ENCODE measurements around the gene RAB1B. TPM values are rescaled to one million over a fixed set of nuclear protein-coding genes. Genes with fewer than 3 reads are reported as not detected.
"Not testable (repeated sequence)": the region's sequence is repeated elsewhere in the genome, so short reads cannot be mapped to it uniquely, and the experiment has no call there.

The RAB1B gene
- total RNA-seq, 1 donor from 2014 or later: 123 TPM

- intact Hi-C loops (cut with micrococcal nuclease): loop anchor here (1.0 to 5.0 kb wide), 3 partner anchors 16 to 264 kb away; partner anchors contain the start of genes B4GAT1, BANF1, BRMS1 and EIF1AD
- H3K4me1 Mint-ChIP-seq: peaks cover 25% of the 10 kb centered on the region
- H3K27ac Mint-ChIP-seq: peak overlapping the region; percentile 87
- peak overlapping the region; percentile 99 for H3K4me3 Mint-ChIP-seq
- peaks cover 4% of the 10 kb centered on the region for H3K27me3 Mint-ChIP-seq
- no peak for DNase-seq
- peaks cover 43% of the 10 kb centered on the region for H3K36me3 Mint-ChIP-seq (ENCODE audit: low read depth)
- no peaks in the 10 kb centered on the region for H3K9me3 Mint-ChIP-seq
These were observed 1.9 kb upstream of the RAB1B start for GRCh38 chr11:66266378-66267038.

- peak overlapping the region; percentile 87 for H3K27ac Mint-ChIP-seq
These were observed 1.4 kb upstream of the RAB1B start for GRCh38 chr11:66267039-66267378.

GRCh38 chr11:66267379-66268243 lies 828 bp upstream of the RAB1B start:
- Mint-ChIP-seq H3K36me3 (ENCODE audit: low read depth) (peaks cover 45% of the 10 kb centered on the region), H3K4me1 (peaks cover 25% of the 10 kb centered on the region), H3K9me3 (no peaks in the 10 kb centered on the region), H3K27ac (peak overlapping the region; percentile 98), H3K4me3 (peak overlapping the region; percentile 99), H3K27me3 (peaks cover 4% of the 10 kb centered on the region)
- intact Hi-C loops (cut with micrococcal nuclease): loop anchor here (1.0 to 5.0 kb wide), 3 partner anchors 15 to 265 kb away; partner anchors contain the start of genes B4GAT1, BANF1, BRMS1 and EIF1AD
- DNase-seq: peak; percentile 95

More at GRCh38 chr11:66267039-66267378, 1.4 kb upstream of the RAB1B start:
- H3K36me3 Mint-ChIP-seq (ENCODE audit: low read depth): peaks cover 45% of the 10 kb centered on the region
- H3K9me3 Mint-ChIP-seq: no peaks in the 10 kb centered on the region
- peak overlapping the region; percentile 99 for H3K4me3 Mint-ChIP-seq
- DNase-seq: no peak
- H3K27me3 Mint-ChIP-seq: peaks cover 4% of the 10 kb centered on the region
- intact Hi-C loops (cut with micrococcal nuclease): loop anchor here (1.0 to 5.0 kb wide), 3 partner anchors 15 to 265 kb away; partner anchors contain the start of genes B4GAT1, BANF1, BRMS1 and EIF1AD
- H3K4me1 Mint-ChIP-seq: peaks cover 25% of the 10 kb centered on the region

- Mint-ChIP-seq H3K27ac (peak overlapping the region; percentile 98), H3K36me3 (ENCODE audit: low read depth) (peaks cover 51% of the 10 kb centered on the region), H3K4me3 (peak overlapping the region; percentile 99), H3K9me3 (no peaks in the 10 kb centered on the region), H3K4me1 (peaks cover 28% of the 10 kb centered on the region), H3K27me3 (peaks cover 4% of the 10 kb centered on the region)
- DNase-seq: peak; percentile 78
- intact Hi-C loops (cut with micrococcal nuclease): loop anchor here (5.0 kb wide), 2 partner anchors 78 to 267 kb away; partner anchors contain the start of genes B4GAT1, BANF1, BRMS1 and EIF1AD
These were observed 790 bp downstream of the RAB1B start for GRCh38 chr11:66268952-66269905.

GRCh38 chr11:66271816-66272215 lies 3.4 kb downstream of the RAB1B start:
- Mint-ChIP-seq H3K27me3 (peaks cover 4% of the 10 kb centered on the region), H3K4me1 (peaks cover 29% of the 10 kb centered on the region), H3K4me3 (no peak overlapping the region), H3K27ac (no peak overlapping the region), H3K9me3 (no peaks in the 10 kb centered on the region), H3K36me3 (ENCODE audit: low read depth) (peaks cover 59% of the 10 kb centered on the region)
- intact Hi-C loops (cut with micrococcal nuclease): no loop called here
- DNase-seq: no peak

- Mint-ChIP-seq H3K4me3 (no peak overlapping the region), H3K27me3 (peaks cover 4% of the 10 kb centered on the region), H3K36me3 (ENCODE audit: low read depth) (peaks cover 57% of the 10 kb centered on the region), H3K4me1 (peaks cover 23% of the 10 kb centered on the region), H3K9me3 (no peaks in the 10 kb centered on the region), H3K27ac (no peak overlapping the region)
- intact Hi-C loops (cut with micrococcal nuclease): no loop called here
- DNase-seq: no peak
These were observed 4.2 kb downstream of the RAB1B start for GRCh38 chr11:66272596-66272995.

- H3K27ac Mint-ChIP-seq: no peak overlapping the region
- H3K4me1 Mint-ChIP-seq: peaks cover 19% of the 10 kb centered on the region
These were observed 5.8 kb downstream of the RAB1B start for GRCh38 chr11:66274219-66274618.

GRCh38 chr11:66275396-66275795 lies 7.0 kb downstream of the RAB1B start:
- DNase-seq: no peak
- H3K27ac Mint-ChIP-seq: no peak overlapping the region
- peaks cover 46% of the 10 kb centered on the region for H3K36me3 Mint-ChIP-seq (ENCODE audit: low read depth)
- no peak overlapping the region for H3K4me3 Mint-ChIP-seq
- H3K4me1 Mint-ChIP-seq: peaks cover 17% of the 10 kb centered on the region
- H3K27me3 Mint-ChIP-seq: peaks cover 7% of the 10 kb centered on the region
- H3K9me3 Mint-ChIP-seq: no peaks in the 10 kb centered on the region
- intact Hi-C loops (cut with micrococcal nuclease): no loop called here

More at GRCh38 chr11:66274219-66274618, 5.8 kb downstream of the RAB1B start:
- DNase-seq: no peak
- Mint-ChIP-seq H3K36me3 (ENCODE audit: low read depth) (peaks cover 50% of the 10 kb centered on the region), H3K27me3 (peaks cover 3% of the 10 kb centered on the region), H3K9me3 (no peaks in the 10 kb centered on the region), H3K4me3 (no peak overlapping the region)
- intact Hi-C loops (cut with micrococcal nuclease): no loop called here

- Mint-ChIP-seq H3K27me3 (peaks cover 7% of the 10 kb centered on the region), H3K9me3 (no peaks in the 10 kb centered on the region), H3K36me3 (ENCODE audit: low read depth) (peaks cover 41% of the 10 kb centered on the region), H3K4me3 (no peak overlapping the region), H3K27ac (no peak overlapping the region), H3K4me1 (peaks cover 13% of the 10 kb centered on the region)
- intact Hi-C loops (cut with micrococcal nuclease): no loop called here
- DNase-seq: no peak
These were observed 7.7 kb downstream of the RAB1B start for GRCh38 chr11:66275984-66276612.

- H3K27ac Mint-ChIP-seq; DNase-seq; intact Hi-C loops (cut with micrococcal nuclease); H3K4me3 Mint-ChIP-seq; H3K27me3 Mint-ChIP-seq; H3K9me3 Mint-ChIP-seq: not testable (repeated sequence)
- Mint-ChIP-seq H3K4me1 (peaks cover 14% of the 10 kb centered on the region), H3K36me3 (ENCODE audit: low read depth) (peaks cover 39% of the 10 kb centered on the region)
These were observed 8.2 kb downstream of the RAB1B start for GRCh38 chr11:66276619-66277018.

- H3K27me3 Mint-ChIP-seq; H3K27ac Mint-ChIP-seq; intact Hi-C loops (cut with micrococcal nuclease); DNase-seq; H3K9me3 Mint-ChIP-seq: not testable (repeated sequence)
- peaks cover 17% of the 10 kb centered on the region for H3K4me1 Mint-ChIP-seq
- H3K4me3 Mint-ChIP-seq: peak overlapping the region; percentile 32
- peaks cover 37% of the 10 kb centered on the region for H3K36me3 Mint-ChIP-seq (ENCODE audit: low read depth)
These were observed 8.6 kb downstream of the RAB1B start for GRCh38 chr11:66277064-66277463.

GRCh38 chr11:66277471-66278362 lies 9.3 kb downstream of the RAB1B start, which contains the start of gene CNIH2:
TSS of gene CNIH2 (plus strand) at chr11:66278175. CDS start at chr11:66278457, 282 bp downstream.
- intact Hi-C loops (cut with micrococcal nuclease): no loop called here
- Mint-ChIP-seq H3K27me3 (peaks cover 7% of the 10 kb centered on the region), H3K36me3 (ENCODE audit: low read depth) (peaks cover 33% of the 10 kb centered on the region), H3K4me1 (peaks cover 23% of the 10 kb centered on the region), H3K9me3 (no peaks in the 10 kb centered on the region), H3K4me3 (peak within 1 kb of the TSS; percentile 76), H3K27ac (no peak within 1 kb of the TSS)
- DNase-seq: peak; percentile 91

All from activated CD4-positive, alpha-beta T cell treated with anti-CD3 and anti-CD28 coated beads, Interleukin-2, amount 10 ng/mL, durations not matched to agents 24 days and 14 days (primary cell).